LNCAP (cell line): ENCODE results near the gene LEPR.

Experiments used
- CTCF ChIP-seq: fragments of 450-650 bp; IDR thresholded peaks from 2 replicates; pipeline ENCODE4 v1.5.1; 2017; ENCODE audit warnings: mild to moderate bottlenecking

The LEPR gene

GRCh38 chr1:65441464-65441863 is 21.0 kb downstream of the LEPR start:
- TF ChIP-seq CTCF, result no peak

GRCh38 chr1:65442442-65442841 is 22.0 kb downstream of the LEPR start:
- TF ChIP-seq CTCF, result no peak

- TF ChIP-seq CTCF, result no peak
Observed at GRCh38 chr1:65443647-65444046, 23.2 kb downstream of the LEPR start.

GRCh38 chr1:65444128-65444640 is 23.7 kb downstream of the LEPR start:
- TF ChIP-seq CTCF, result no peak

GRCh38 chr1:65445837-65446236 is 25.4 kb downstream of the LEPR start:
- TF ChIP-seq CTCF, result no peak

GRCh38 chr1:65449214-65449823 is 28.9 kb downstream of the LEPR start:
- TF ChIP-seq CTCF, result peak; percentile 41

- no peak for TF ChIP-seq CTCF
Observed at GRCh38 chr1:65456481-65456880, 36.0 kb downstream of the LEPR start.

GRCh38 chr1:65457868-65458267 is 37.4 kb downstream of the LEPR start:
- TF ChIP-seq CTCF, result no peak
